Esophagus muscularis mucosa (tissue), 4 donors: ENCODE results near the gene PRPH2.
"Not testable (repeated sequence)": the region's sequence is repeated elsewhere in the genome, so short reads cannot be mapped to it uniquely, and the experiment has no call there.

Experiments used
- EP300 ChIP-seq: sonication (generic); formaldehyde crosslinking; IDR thresholded peaks from one replicate; pipeline ENCODE4 v1.6.1; 2017; ENCODE audit warnings: antibody characterized with exemption
- POLR2A ChIP-seq: fragments of 450-650 bp; IDR thresholded peaks from one replicate; pipeline ENCODE4 v1.6.1; 2017; ENCODE audit warnings: antibody characterized with exemption, moderate library complexity, mild to moderate bottlenecking, low read depth
- TF ChIP-seq, protein P1 (sequence below), 3 experiments: fragments of 200-600 bp in 2 of 3; fragments of 450-650 bp in 1 of 3; sonication (generic) in 2 of 3; IDR thresholded peaks; one replicate each; pipeline ENCODE4 v1.5.1; 2017 to 2019; ENCODE audit warnings: antibody characterized with exemption in 3 of 3, mild to moderate bottlenecking in 2 of 3, moderate library complexity in 1 of 3

DNA sequence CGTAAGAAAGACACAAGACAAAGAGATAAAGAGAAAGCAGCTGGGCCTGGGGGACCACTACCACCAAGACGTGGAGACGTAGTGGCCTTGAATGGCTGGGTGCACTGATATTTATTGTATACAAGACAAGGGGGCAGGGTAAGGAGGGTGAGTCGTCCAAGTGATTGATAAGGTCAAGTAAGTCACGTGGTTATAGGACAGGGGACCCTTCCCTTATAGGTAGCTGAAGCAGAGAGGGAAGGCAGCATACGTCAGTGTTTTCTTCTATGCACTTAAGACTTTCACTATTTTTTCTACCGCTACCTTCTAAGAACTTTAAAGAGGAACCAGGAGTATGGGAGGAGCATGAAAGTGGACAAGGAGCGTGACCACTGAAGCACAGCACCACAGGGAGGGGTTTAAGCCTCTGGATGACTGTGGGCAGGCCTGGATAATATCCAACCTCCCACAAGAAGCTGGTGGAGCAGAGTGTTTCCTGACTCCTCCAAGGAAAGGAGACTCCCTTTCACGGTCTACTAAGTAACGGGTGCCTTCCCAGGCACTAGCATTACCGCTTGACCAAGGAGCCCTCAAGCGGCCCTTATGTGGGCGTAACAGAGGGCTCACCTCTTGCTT lies 11.6 kb upstream of the PRPH2 start:
- not testable (repeated sequence) for TF ChIP-seq POLR2A, EP300
- TF ChIP-seq, protein P1, sequence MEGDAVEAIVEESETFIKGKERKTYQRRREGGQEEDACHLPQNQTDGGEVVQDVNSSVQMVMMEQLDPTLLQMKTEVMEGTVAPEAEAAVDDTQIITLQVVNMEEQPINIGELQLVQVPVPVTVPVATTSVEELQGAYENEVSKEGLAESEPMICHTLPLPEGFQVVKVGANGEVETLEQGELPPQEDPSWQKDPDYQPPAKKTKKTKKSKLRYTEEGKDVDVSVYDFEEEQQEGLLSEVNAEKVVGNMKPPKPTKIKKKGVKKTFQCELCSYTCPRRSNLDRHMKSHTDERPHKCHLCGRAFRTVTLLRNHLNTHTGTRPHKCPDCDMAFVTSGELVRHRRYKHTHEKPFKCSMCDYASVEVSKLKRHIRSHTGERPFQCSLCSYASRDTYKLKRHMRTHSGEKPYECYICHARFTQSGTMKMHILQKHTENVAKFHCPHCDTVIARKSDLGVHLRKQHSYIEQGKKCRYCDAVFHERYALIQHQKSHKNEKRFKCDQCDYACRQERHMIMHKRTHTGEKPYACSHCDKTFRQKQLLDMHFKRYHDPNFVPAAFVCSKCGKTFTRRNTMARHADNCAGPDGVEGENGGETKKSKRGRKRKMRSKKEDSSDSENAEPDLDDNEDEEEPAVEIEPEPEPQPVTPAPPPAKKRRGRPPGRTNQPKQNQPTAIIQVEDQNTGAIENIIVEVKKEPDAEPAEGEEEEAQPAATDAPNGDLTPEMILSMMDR (IDR thresholded peaks at IDR 0.05): not testable (repeated sequence)
